H1 (cell line): ENCODE data around the gene CDC73. TPM values are rescaled to one million over a fixed set of nuclear protein-coding genes. Genes with fewer than 3 reads are reported as not detected.

Source experiments
- BACH1 ChIP-seq: IDR thresholded peaks from 2 replicates; pipeline ENCODE4 v1.6.1; 2012; ENCODE audit warnings: low read length, improper control_type of control experiment
- CBX8 ChIP-seq: fragments of 300-800, 300-1000 bp; sonication (generic); IDR thresholded peaks from 2 replicates; pipeline ENCODE4 v1.7.1; 2016; ENCODE audit warnings: low read depth, low read length, borderline replicate concordance
- EZH2 ChIP-seq: fragments of 200-600 bp; sonication (generic); IDR thresholded peaks from 2 replicates; pipeline ENCODE4 v1.7.1; 2012; ENCODE audit warnings: low read depth, mild to moderate bottlenecking, moderate library complexity, low read length, inconsistent platforms; ENCODE audit not compliant: severe bottlenecking
- HDAC6 ChIP-seq: IDR thresholded peaks from one replicate; pipeline ENCODE4 v1.7.1; 2012; ENCODE audit warnings: low read depth, mild to moderate bottlenecking, inconsistent platforms, low read length, moderate library complexity
- PHF8 ChIP-seq: fragments of 200-600 bp; sonication (generic); conservative IDR thresholded peaks from 2 replicates; pipeline ENCODE4 v1.7.1; 2012; ENCODE audit warnings: low read depth, mild to moderate bottlenecking, inconsistent platforms, low read length, moderate library complexity
- polyA plus RNA-seq, 7 experiments: library from polyadenylated mRNA; depleted of rRNA in 3 of 7; stranded (reverse) in 5 of 7; unstranded in 2 of 7; fragments of >200 nt in 5 of 7; fragments of 200-250 nt in 2 of 7; gene quantifications; 1 replicate in 5 of 7; 2 replicates in 1 of 7; 4 replicates in 1 of 7; pipeline versions ENCODE4 v1.2.1 to v1.2.3, GENCODE V29; 2011 to 2013; ENCODE audit warnings: missing spikeins in 2 of 7, mixed read lengths in 2 of 7
- total RNA-seq: library from RNA; stranded (reverse); fragmentation: NEBNext Ultra II Directional; extraction: Animal tissue kit (Norgen Biotek cat#: 25700); gene quantifications from 2 replicates; pipeline ENCODE4 v1.2.1, GENCODE V29; 2021
- TF ChIP-seq, protein P1 (sequence below): IDR thresholded peaks from 2 replicates; pipeline ENCODE4 v1.6.1; 2012; ENCODE audit warnings: inconsistent platforms

Gene CDC73
- total and polyA plus RNA-seq, 2 of the 8 experiments (the other 6 are each of a cell fraction or from before 2014, with no cell fraction given), result 9.8 to 64.0 TPM

DNA sequence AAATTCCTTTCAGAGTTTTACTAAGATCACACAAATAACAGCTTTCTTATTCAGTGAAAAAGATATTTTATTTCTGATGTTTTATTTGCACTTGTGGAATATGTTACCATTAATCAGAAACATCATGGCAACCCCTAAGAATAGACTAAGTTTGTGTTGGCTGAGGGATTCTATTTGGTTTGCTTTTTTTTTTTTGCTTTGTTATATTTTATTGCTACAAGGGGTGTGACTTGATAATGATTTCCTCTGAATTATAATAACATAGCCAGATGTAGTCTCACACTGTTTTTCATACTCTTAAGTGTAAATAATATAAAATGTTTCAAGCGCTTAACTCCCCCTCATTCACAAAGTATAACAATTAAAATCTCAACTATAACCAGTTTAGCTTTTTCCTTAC, 36.6 kb upstream of the CDC73 start (continued):
- TF ChIP-seq EZH2 (no peak), CBX8 (no peak), BACH1 (no peak), HDAC6 (no peak), PHF8 (no peak)
- TF ChIP-seq, protein P1, sequence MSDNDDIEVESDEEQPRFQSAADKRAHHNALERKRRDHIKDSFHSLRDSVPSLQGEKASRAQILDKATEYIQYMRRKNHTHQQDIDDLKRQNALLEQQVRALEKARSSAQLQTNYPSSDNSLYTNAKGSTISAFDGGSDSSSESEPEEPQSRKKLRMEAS, result no peak
